SK-N-SH treated with all-trans-retinoic acid at 6 μM for 48 hours (cell line): ENCODE results near the gene INPP4B.

ENCODE experiments used
- ATAC-seq: fragments of 200-7000 bp; cut with Tn5 transposase; 3 replicates; pipeline ENCODE4 v1.9.1; 2020; ENCODE audit warnings: mild to moderate bottlenecking, moderate library complexity
- BACH2 ChIP-seq: fragments of 250-450 bp; sonication (Bioruptor Pico); IDR thresholded peaks from 2 replicates; pipeline ENCODE4 v1.9.0; 2021; ENCODE audit warnings: mild to moderate bottlenecking, borderline replicate concordance
- CSDC2 ChIP-seq: fragments of 250-450 bp; sonication (Bioruptor Pico); IDR thresholded peaks from 2 replicates; pipeline ENCODE4 v1.5.0; 2020; ENCODE audit warnings: mild to moderate bottlenecking, moderate library complexity
- ESRRG ChIP-seq: fragments of 250-450 bp; sonication (Bioruptor Pico); IDR thresholded peaks from 2 replicates; pipeline ENCODE4 v1.6.1; 2021; ENCODE audit warnings: mild to moderate bottlenecking
- GLIS3 ChIP-seq: fragments of 250-450 bp; sonication (Bioruptor Pico); IDR thresholded peaks from 2 replicates; pipeline ENCODE4 v1.5.0; 2020; ENCODE audit warnings: mild to moderate bottlenecking, moderate library complexity
- ISL1 ChIP-seq: fragments of 250-450 bp; sonication (Bioruptor Pico); IDR thresholded peaks from 2 replicates; pipeline ENCODE4 v2.1.2; 2022; ENCODE audit warnings: mild to moderate bottlenecking, moderate library complexity
- OSR1 ChIP-seq: fragments of 250-450 bp; sonication (Bioruptor Pico); IDR thresholded peaks from 2 replicates; pipeline ENCODE4 v1.8.0; 2022; ENCODE audit warnings: moderate library complexity, mild to moderate bottlenecking, inconsistent platforms
- PPARA ChIP-seq: fragments of 250-450 bp; sonication (Bioruptor Pico); IDR thresholded peaks from 2 replicates; pipeline ENCODE4 v1.5.0; 2020; ENCODE audit warnings: mild to moderate bottlenecking, borderline replicate concordance
- RARB ChIP-seq: fragments of 250-450 bp; sonication (Bioruptor Pico); IDR thresholded peaks from 2 replicates; pipeline ENCODE4 v1.8.0; 2021; ENCODE audit warnings: mild to moderate bottlenecking, moderate library complexity
- SNAI2 ChIP-seq: fragments of 250-450 bp; sonication (Bioruptor Pico); IDR thresholded peaks from 2 replicates; pipeline ENCODE4 v1.5.0; 2020; ENCODE audit warnings: mild to moderate bottlenecking, moderate library complexity
- TCF4 ChIP-seq: fragments of 250-450 bp; sonication (Bioruptor Pico); IDR thresholded peaks from 2 replicates; pipeline ENCODE4 v1.8.0; 2021; ENCODE audit warnings: mild to moderate bottlenecking, moderate library complexity, borderline replicate concordance
- TOX ChIP-seq: fragments of 250-450 bp; sonication (Bioruptor Pico); IDR thresholded peaks from 2 replicates; pipeline ENCODE4 v1.8.0; 2021; ENCODE audit warnings: mild to moderate bottlenecking, moderate library complexity, borderline replicate concordance
- ZC3H10 ChIP-seq: fragments of 250-450 bp; sonication (Bioruptor Pico); IDR thresholded peaks from 2 replicates; pipeline ENCODE4 v1.5.1; 2021; ENCODE audit warnings: mild to moderate bottlenecking, moderate library complexity
- ZFP3 ChIP-seq: fragments of 250-450 bp; sonication (Bioruptor Pico); IDR thresholded peaks from 2 replicates; pipeline ENCODE4 v1.5.0; 2020; ENCODE audit warnings: mild to moderate bottlenecking, moderate library complexity
- ZFP30 ChIP-seq: fragments of 450-650 bp; formaldehyde crosslinking; IDR thresholded peaks from 2 replicates; pipeline ENCODE4 v1.5.0; 2022; ENCODE audit warnings: mild to moderate bottlenecking, moderate library complexity
- ZNF565 ChIP-seq: fragments of 450-650 bp; formaldehyde crosslinking; conservative IDR thresholded peaks from 2 replicates; pipeline ENCODE4 v1.5.0; 2020; ENCODE audit warnings: low read depth, mild to moderate bottlenecking, moderate library complexity
- ZNF70 ChIP-seq: fragments of 450-650 bp; formaldehyde crosslinking; IDR thresholded peaks from 2 replicates; pipeline ENCODE4 v1.5.0; 2020; ENCODE audit warnings: mild to moderate bottlenecking, moderate library complexity
- ZNF8 ChIP-seq: fragments of 450-650 bp; formaldehyde crosslinking; IDR thresholded peaks from 2 replicates; pipeline ENCODE4 v1.5.0; 2020; ENCODE audit warnings: mild to moderate bottlenecking, moderate library complexity
- TF ChIP-seq, protein P1 (sequence below): fragments of 250-450 bp; sonication (Bioruptor Pico); IDR thresholded peaks from 2 replicates; pipeline ENCODE4 v1.5.0; 2020; ENCODE audit warnings: mild to moderate bottlenecking, moderate library complexity
- TF ChIP-seq, protein P2 (sequence below): fragments of 250-450 bp; sonication (Bioruptor Pico); IDR thresholded peaks from 2 replicates; pipeline ENCODE4 v1.5.1; 2021; ENCODE audit warnings: mild to moderate bottlenecking, moderate library complexity
- TF ChIP-seq, protein P3 (sequence below): fragments of 250-450 bp; sonication (Bioruptor Pico); IDR thresholded peaks from 2 replicates; pipeline ENCODE4 v1.8.0; 2020; ENCODE audit warnings: mild to moderate bottlenecking, moderate library complexity, borderline replicate concordance
- TF ChIP-seq, protein P4 (sequence below): fragments of 250-450 bp; sonication (Bioruptor Pico); IDR thresholded peaks from 2 replicates; pipeline ENCODE4 v1.8.0; 2021; ENCODE audit warnings: low read depth, mild to moderate bottlenecking, moderate library complexity, borderline replicate concordance
- TF ChIP-seq, protein P5 (sequence below): fragments of 250-450 bp; sonication (Bioruptor Pico); IDR thresholded peaks from 2 replicates; pipeline ENCODE4 v1.5.1; 2020; ENCODE audit warnings: low read depth, mild to moderate bottlenecking, moderate library complexity

INPP4B gene

DNA sequence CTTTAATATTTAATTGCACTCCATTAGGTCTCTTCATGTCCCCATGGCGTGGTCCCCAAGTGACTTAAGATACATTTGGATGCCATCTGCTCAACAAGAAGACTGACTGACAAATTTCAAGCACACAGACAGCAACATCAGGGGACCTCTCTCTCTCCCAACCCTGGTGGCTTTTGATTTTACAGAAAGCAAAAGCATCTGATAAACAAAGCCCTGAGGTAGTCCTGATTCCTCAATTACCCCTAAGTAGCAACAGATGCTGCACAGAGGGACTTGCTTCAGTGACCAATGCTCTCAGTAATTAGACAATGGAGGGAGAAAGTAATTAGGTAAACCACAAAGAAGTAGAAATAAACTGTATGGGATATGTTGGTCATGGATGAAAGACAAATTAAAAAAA is 426.4 kb downstream of the INPP4B start:
- ATAC-seq = peak; percentile 36; the same call in 1 of the 3 replicates
- TF ChIP-seq PPARA (no peak), TCF4 (CRISPR knock-in tag) (peak; percentile 85; the same call in 1 of the 2 replicates), ZNF70 (peak; percentile 32; the same call in 1 of the 2 replicates)
- TF ChIP-seq, protein P1, sequence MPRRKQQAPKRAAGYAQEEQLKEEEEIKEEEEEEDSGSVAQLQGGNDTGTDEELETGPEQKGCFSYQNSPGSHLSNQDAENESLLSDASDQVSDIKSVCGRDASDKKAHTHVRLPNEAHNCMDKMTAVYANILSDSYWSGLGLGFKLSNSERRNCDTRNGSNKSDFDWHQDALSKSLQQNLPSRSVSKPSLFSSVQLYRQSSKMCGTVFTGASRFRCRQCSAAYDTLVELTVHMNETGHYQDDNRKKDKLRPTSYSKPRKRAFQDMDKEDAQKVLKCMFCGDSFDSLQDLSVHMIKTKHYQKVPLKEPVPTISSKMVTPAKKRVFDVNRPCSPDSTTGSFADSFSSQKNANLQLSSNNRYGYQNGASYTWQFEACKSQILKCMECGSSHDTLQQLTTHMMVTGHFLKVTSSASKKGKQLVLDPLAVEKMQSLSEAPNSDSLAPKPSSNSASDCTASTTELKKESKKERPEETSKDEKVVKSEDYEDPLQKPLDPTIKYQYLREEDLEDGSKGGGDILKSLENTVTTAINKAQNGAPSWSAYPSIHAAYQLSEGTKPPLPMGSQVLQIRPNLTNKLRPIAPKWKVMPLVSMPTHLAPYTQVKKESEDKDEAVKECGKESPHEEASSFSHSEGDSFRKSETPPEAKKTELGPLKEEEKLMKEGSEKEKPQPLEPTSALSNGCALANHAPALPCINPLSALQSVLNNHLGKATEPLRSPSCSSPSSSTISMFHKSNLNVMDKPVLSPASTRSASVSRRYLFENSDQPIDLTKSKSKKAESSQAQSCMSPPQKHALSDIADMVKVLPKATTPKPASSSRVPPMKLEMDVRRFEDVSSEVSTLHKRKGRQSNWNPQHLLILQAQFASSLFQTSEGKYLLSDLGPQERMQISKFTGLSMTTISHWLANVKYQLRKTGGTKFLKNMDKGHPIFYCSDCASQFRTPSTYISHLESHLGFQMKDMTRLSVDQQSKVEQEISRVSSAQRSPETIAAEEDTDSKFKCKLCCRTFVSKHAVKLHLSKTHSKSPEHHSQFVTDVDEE = peak; percentile 73; the same call in 1 of the 2 replicates

DNA sequence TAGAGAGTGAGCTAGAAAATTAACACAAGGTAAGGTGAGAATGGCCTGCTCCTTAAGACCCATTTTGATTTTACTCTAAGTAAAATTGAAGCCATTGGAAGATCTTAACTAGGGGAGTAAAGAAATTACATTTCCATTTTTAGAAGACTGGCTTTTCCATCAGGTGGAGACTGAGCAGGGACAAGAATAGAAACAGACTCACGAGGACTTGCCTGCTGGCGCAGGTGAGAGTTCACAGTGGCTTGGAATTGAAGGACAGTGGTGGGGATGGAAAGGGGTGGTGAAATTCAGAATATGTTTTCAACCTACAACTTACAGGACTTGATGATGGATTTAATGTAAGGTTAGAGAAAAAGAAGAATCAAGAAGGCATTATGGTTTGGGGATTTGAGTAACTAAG is 427.4 kb downstream of the INPP4B start:
- TF ChIP-seq OSR1 (CRISPR knock-in tag) (no peak), ZFP30 (CRISPR knock-in tag) (no peak), RARB (CRISPR knock-in tag) (no peak), ISL1 (CRISPR knock-in tag) (no peak), CSDC2 (no peak), ZNF70 (no peak), ZNF8 (CRISPR knock-in tag) (no peak), TOX (CRISPR knock-in tag) (no peak), PPARA (no peak), BACH2 (CRISPR knock-in tag) (no peak), ESRRG (CRISPR knock-in tag) (no peak), ZFP3 (no peak), SNAI2 (no peak), ZNF565 (CRISPR knock-in tag) (no peak), ZC3H10 (CRISPR knock-in tag) (no peak), GLIS3 (CRISPR knock-in tag) (no peak)
- TF ChIP-seq, protein P2, sequence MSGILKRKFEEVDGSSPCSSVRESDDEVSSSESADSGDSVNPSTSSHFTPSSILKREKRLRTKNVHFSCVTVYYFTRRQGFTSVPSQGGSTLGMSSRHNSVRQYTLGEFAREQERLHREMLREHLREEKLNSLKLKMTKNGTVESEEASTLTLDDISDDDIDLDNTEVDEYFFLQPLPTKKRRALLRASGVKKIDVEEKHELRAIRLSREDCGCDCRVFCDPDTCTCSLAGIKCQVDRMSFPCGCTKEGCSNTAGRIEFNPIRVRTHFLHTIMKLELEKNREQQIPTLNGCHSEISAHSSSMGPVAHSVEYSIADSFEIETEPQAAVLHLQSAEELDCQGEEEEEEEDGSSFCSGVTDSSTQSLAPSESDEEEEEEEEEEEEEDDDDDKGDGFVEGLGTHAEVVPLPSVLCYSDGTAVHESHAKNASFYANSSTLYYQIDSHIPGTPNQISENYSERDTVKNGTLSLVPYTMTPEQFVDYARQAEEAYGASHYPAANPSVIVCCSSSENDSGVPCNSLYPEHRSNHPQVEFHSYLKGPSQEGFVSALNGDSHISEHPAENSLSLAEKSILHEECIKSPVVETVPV (CRISPR knock-in tag) = no peak
- TF ChIP-seq, protein P1 = no peak
- TF ChIP-seq, protein P3, sequence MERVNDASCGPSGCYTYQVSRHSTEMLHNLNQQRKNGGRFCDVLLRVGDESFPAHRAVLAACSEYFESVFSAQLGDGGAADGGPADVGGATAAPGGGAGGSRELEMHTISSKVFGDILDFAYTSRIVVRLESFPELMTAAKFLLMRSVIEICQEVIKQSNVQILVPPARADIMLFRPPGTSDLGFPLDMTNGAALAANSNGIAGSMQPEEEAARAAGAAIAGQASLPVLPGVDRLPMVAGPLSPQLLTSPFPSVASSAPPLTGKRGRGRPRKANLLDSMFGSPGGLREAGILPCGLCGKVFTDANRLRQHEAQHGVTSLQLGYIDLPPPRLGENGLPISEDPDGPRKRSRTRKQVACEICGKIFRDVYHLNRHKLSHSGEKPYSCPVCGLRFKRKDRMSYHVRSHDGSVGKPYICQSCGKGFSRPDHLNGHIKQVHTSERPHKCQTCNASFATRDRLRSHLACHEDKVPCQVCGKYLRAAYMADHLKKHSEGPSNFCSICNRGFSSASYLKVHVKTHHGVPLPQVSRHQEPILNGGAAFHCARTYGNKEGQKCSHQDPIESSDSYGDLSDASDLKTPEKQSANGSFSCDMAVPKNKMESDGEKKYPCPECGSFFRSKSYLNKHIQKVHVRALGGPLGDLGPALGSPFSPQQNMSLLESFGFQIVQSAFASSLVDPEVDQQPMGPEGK (CRISPR knock-in tag) = no peak
- TF ChIP-seq, protein P4, sequence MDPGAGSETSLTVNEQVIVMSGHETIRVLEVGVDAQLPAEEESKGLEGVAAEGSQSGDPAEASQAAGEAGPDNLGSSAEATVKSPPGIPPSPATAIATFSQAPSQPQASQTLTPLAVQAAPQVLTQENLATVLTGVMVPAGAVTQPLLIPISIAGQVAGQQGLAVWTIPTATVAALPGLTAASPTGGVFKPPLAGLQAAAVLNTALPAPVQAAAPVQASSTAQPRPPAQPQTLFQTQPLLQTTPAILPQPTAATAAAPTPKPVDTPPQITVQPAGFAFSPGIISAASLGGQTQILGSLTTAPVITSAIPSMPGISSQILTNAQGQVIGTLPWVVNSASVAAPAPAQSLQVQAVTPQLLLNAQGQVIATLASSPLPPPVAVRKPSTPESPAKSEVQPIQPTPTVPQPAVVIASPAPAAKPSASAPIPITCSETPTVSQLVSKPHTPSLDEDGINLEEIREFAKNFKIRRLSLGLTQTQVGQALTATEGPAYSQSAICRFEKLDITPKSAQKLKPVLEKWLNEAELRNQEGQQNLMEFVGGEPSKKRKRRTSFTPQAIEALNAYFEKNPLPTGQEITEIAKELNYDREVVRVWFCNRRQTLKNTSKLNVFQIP (CRISPR knock-in tag) = no peak
- ATAC-seq = no peak

DNA sequence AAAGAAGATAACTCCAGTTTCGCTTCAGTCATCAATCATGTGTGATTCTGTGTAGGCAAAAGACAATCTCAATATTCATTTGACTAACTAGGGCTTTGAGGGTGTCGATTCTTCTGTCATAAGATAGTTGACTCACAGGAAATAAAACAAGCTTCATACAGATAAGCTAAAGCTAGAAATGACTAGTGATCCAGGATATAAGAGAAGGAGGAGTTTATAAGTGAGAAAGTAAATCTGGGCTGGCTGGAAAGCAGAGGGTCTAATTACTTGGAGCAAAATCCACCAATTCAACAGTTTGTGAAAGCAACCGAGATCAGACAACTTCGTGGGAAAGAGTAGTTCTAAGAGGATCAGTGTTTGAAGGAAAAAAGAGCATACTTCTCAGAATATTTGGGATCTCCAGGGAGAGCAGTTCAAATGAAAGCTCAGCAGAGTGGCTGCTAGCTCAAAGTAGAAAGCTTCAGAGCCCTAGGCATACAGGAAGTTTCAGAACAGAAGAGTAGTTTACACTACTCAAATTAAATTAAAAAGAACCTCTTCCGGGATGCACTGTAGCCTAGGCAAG is 429.3 kb downstream of the INPP4B start:
- ATAC-seq = no peak
- TF ChIP-seq TOX (CRISPR knock-in tag) (no peak), CSDC2 (no peak), GLIS3 (CRISPR knock-in tag) (no peak), ZNF8 (CRISPR knock-in tag) (no peak)
- TF ChIP-seq, protein P1 = no peak
- TF ChIP-seq, protein P2 (CRISPR knock-in tag) = no peak
- TF ChIP-seq, protein P5, sequence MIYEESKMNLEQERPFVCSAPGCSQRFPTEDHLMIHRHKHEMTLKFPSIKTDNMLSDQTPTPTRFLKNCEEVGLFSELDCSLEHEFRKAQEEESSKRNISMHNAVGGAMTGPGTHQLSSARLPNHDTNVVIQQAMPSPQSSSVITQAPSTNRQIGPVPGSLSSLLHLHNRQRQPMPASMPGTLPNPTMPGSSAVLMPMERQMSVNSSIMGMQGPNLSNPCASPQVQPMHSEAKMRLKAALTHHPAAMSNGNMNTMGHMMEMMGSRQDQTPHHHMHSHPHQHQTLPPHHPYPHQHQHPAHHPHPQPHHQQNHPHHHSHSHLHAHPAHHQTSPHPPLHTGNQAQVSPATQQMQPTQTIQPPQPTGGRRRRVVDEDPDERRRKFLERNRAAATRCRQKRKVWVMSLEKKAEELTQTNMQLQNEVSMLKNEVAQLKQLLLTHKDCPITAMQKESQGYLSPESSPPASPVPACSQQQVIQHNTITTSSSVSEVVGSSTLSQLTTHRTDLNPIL (CRISPR knock-in tag) = no peak
